Pancreas (tissue), 10 donors: Measurements from ENCODE around the gene OR14J1. TPM values are rescaled to one million over a fixed set of nuclear protein-coding genes. Genes with fewer than 3 reads are reported as not detected.

ENCODE experiments used
- ATAC-seq, 4 donors: fragments of 200-7000 bp; cut with Tn5 transposase; one replicate each; pipeline versions ENCODE4 v1.8.0 to v1.9.1; 2020; ENCODE audit warnings: mild to moderate bottlenecking in 4 of 4, moderate library complexity in 4 of 4
- DNase-seq, 6 donors: peaks; one replicate each; pipeline ENCODE4 v3.0.0-alpha.2; 2020
- FAIRE-seq: peaks from 2 replicates; lab custom pipeline; 2012; peaks lifted over from hg19 to GRCh38; lab: Jason Lieb, UNC
- H3K27ac ChIP-seq, 4 donors: fragments of 200-600 bp; sonication (generic); 1 replicate in 3 of 4; 2 replicates in 1 of 4; pipeline versions ENCODE4 v1.5.0 to v1.8.0; 2020
- H3K27me3 ChIP-seq, 4 donors: fragments of 200-600 bp; one replicate each; pipeline ENCODE4 v1.8.0; 2021
- H3K36me3 ChIP-seq, 3 donors: fragments of 200-600 bp; sonication (generic) in 1 of 3; one replicate each; pipeline versions ENCODE4 v1.5.0 to v1.8.0; 2020 to 2021
- H3K4me1 ChIP-seq, 3 donors: fragments of 200-600 bp; one replicate each; pipeline ENCODE4 v1.8.0; 2021
- H3K4me3 ChIP-seq, 4 donors: fragments of 200-600 bp; sonication (generic) in 2 of 4; one replicate each; pipeline versions ENCODE4 v1.5.0 to v1.8.0; 2020 to 2021
- H3K9me3 ChIP-seq, 4 donors: fragments of 200-600 bp; one replicate each; pipeline ENCODE4 v1.8.0; 2021
- WGBS, 2 donors: extraction: QIAGEN DNeasy Blood & Tissue Kit; methylation state at CpG; one replicate each; pipeline ENCODE4 v1.1.7; 2013; 5-methylcytosine and 5-hydroxymethylcytosine counted together
- intact Hi-C, 3 donors: fragments of 100-400 bp; cut with DNase I; formaldehyde crosslinking; loops; one replicate each; pipeline versions ENCODE4 v1.11.1 to v1.14.2; 2022
- polyA plus RNA-seq, 2 donors: library from polyadenylated mRNA; stranded (reverse); fragments of 200-250 nt; gene quantifications; one replicate each; pipeline ENCODE4 v1.2.3, GENCODE V29; 2013
- total RNA-seq, 6 donors: library from RNA; stranded (reverse); fragmentation: NEBNext Ultra II Directional in 4 of 6; extraction: Animal tissue kit (Norgen Biotek cat#: 25700) in 4 of 6; gene quantifications; one replicate each; pipeline versions ENCODE4 v1.2.1 to v1.2.4, GENCODE V29; 2021 to 2023
- TF ChIP-seq, protein P1 (sequence below), 4 donors: fragments of 200-600 bp; sonication (generic) in 3 of 4; IDR thresholded peaks; one replicate each; pipeline versions ENCODE4 v1.5.0 to v1.8.0; 2021; ENCODE audit warnings: antibody characterized with exemption in 4 of 4
- donor health status: healthy with polysubstance abuse.
- donor health status: DM: no; HTN: no; CAD: no; lungs with moderate emphysema.
- donor health status: DM: no; HTN: no; CAD: no.
- donor health status: control.
- donor health status: control.
- donor health status: Bipolar disorder and iron deficiency.
- donor health status: DM: yes; HTN: yes; CAD: no.
- donor health status: DM: no; HTN: no; CAD: no.
- donor health status: DM: no; HTN: no; CAD: no.
- donor health status: DM: yes; HTN: yes; CAD: no.

OR14J1 gene
- total and polyA plus RNA-seq, 8 donors = not detected

DNA sequence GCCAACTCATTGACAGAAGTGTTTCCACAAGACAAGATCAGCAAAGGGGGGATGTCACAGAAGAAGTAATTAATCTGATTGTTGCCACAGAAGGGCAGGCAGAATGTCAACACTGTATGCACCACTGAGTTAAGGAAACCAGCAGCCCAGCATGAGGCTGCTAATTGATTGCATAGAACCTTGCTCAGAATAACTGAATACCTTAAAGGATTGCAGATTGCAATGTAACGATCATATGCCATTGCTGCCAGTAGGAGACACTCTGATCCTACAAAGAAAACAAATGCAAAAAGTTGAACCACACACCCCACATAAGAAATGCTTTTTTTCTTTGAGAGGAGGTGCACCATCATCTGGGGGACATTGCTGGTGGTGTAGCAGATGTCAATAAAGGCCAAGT lies 54.1 kb downstream of the OR14J1 start:
- intact Hi-C loops = no loop called here
- Histone ChIP-seq H3K27me3 (no peaks in the 10 kb centered on the region), H3K4me1 (no peaks in the 10 kb centered on the region), H3K4me3 (no peak overlapping the region), H3K27ac (no peak overlapping the region), H3K36me3 (no peaks in the 10 kb centered on the region), H3K9me3 (no peaks in the 10 kb centered on the region)
- DNase-seq = no peak
- FAIRE-seq = no peak
- ATAC-seq = no peak
- WGBS, 2 donors = 37 to 48% methylated on average over 1 of the region's 1 CpG
- TF ChIP-seq, protein P1, sequence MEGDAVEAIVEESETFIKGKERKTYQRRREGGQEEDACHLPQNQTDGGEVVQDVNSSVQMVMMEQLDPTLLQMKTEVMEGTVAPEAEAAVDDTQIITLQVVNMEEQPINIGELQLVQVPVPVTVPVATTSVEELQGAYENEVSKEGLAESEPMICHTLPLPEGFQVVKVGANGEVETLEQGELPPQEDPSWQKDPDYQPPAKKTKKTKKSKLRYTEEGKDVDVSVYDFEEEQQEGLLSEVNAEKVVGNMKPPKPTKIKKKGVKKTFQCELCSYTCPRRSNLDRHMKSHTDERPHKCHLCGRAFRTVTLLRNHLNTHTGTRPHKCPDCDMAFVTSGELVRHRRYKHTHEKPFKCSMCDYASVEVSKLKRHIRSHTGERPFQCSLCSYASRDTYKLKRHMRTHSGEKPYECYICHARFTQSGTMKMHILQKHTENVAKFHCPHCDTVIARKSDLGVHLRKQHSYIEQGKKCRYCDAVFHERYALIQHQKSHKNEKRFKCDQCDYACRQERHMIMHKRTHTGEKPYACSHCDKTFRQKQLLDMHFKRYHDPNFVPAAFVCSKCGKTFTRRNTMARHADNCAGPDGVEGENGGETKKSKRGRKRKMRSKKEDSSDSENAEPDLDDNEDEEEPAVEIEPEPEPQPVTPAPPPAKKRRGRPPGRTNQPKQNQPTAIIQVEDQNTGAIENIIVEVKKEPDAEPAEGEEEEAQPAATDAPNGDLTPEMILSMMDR (IDR thresholded peaks at IDR 0.05) = no peak

Other genes starting within 250 kb of the OR14J1 start
- gene OR2B3, start 214.4 kb upstream of the OR14J1 start, total RNA-seq = not detected
- not detected for gene OR2B3, start 214.4 kb upstream of the OR14J1 start, polyA plus RNA-seq
- gene OR2J1, start 202.2 kb upstream of the OR14J1 start, total RNA-seq = not detected
- not detected for gene OR2J1, start 202.2 kb upstream of the OR14J1 start, polyA plus RNA-seq
- gene OR2J3, start 193.6 kb upstream of the OR14J1 start, total RNA-seq = not detected
- not detected for gene OR2J3, start 193.6 kb upstream of the OR14J1 start, polyA plus RNA-seq
- not detected for gene OR2J2, start 130.8 kb upstream of the OR14J1 start, total RNA-seq
- not detected for gene OR2J2, start 130.8 kb upstream of the OR14J1 start, polyA plus RNA-seq
- not detected for gene OR5V1, start 67.2 kb downstream of the OR14J1 start, total RNA-seq
- not detected for gene OR5V1, start 67.2 kb downstream of the OR14J1 start, polyA plus RNA-seq
- not detected for gene OR12D3, start 73.6 kb downstream of the OR14J1 start, total RNA-seq
- gene OR12D3, start 73.6 kb downstream of the OR14J1 start, polyA plus RNA-seq = not detected
- not detected for gene OR12D2, start 93.9 kb downstream of the OR14J1 start, total RNA-seq
- gene OR12D2, start 93.9 kb downstream of the OR14J1 start, polyA plus RNA-seq = not detected
- gene OR12D1, start 113.2 kb downstream of the OR14J1 start, total RNA-seq = not detected
- not detected for gene OR12D1, start 113.2 kb downstream of the OR14J1 start, polyA plus RNA-seq
- not detected for gene OR10C1, start 137.6 kb downstream of the OR14J1 start, total RNA-seq
- not detected for gene OR10C1, start 137.6 kb downstream of the OR14J1 start, polyA plus RNA-seq
- not detected for gene OR11A1, start 155.4 kb downstream of the OR14J1 start, total RNA-seq
- gene OR11A1, start 155.4 kb downstream of the OR14J1 start, polyA plus RNA-seq = not detected
- gene OR2H1, start 155.5 kb downstream of the OR14J1 start, total RNA-seq = not detected
- gene OR2H1, start 155.5 kb downstream of the OR14J1 start, polyA plus RNA-seq = not detected
- gene MAS1L, start 186.3 kb downstream of the OR14J1 start, total RNA-seq = not detected
- gene MAS1L, start 186.3 kb downstream of the OR14J1 start, polyA plus RNA-seq = not detected